HEK293 (cell line): ENCODE measurements around the gene SAYSD1.

Source experiments
- CTCF ChIA-PET: fragments of 350-600 bp; formaldehyde crosslinking; extraction: SDS; loops from one replicate; lab custom pipeline; 2021; ENCODE audit warnings: antibody characterized with exemption; lab: Yijun Ruan, JAX
- POLR2A ChIA-PET: fragments of 300-600 bp; formaldehyde crosslinking; extraction: SDS; loops from one replicate; lab custom pipeline; 2020; ENCODE audit warnings: antibody characterized with exemption, inconsistent platforms; lab: Yijun Ruan, JAX
- H3K27ac ChIP-seq: fragments of 200-500 bp; sonication (Bioruptor generic); 2 replicates; pipeline ENCODE4 v1.5.1; 2014; ENCODE audit warnings: low read depth, low read length, control low read depth, inconsistent platforms; ENCODE audit errors: extremely low read depth
- H3K36me3 ChIP-seq, 2 experiments: fragments of 200-500 bp in 1 of 2; sonication (Bioruptor generic) in 1 of 2; 1 replicate in 1 of 2; 2 replicates in 1 of 2; pipeline ENCODE4 v1.5.1; 2014 to 2017; ENCODE audit warnings: inconsistent platforms in 2 of 2, low read length in 2 of 2; ENCODE audit not compliant: control insufficient read depth in 2 of 2, insufficient read depth in 1 of 2
- H3K4me1 ChIP-seq: fragments of 200-500 bp; sonication (Bioruptor generic); 2 replicates; pipeline ENCODE4 v1.5.1; 2014; ENCODE audit warnings: mild to moderate bottlenecking, low read length, inconsistent platforms; ENCODE audit not compliant: control insufficient read depth, insufficient read depth
- H3K4me3 ChIP-seq: 2 replicates; pipeline ENCODE4 v1.5.1; 2011; ENCODE audit warnings: low read depth, mild to moderate bottlenecking, control low read depth, low read length, moderate library complexity
- H3K9me3 ChIP-seq: fragments of 200-500 bp; sonication (Bioruptor generic); 2 replicates; pipeline ENCODE4 v1.5.1; 2014; ENCODE audit warnings: low read depth, low read length, inconsistent platforms; ENCODE audit not compliant: control insufficient read depth, insufficient read depth
- GFI1B ChIP-seq: fragments of 450-650 bp; formaldehyde crosslinking; IDR thresholded peaks from 2 replicates; pipeline ENCODE4 v1.5.1; 2016; ENCODE audit warnings: missing biosample characterization, missing genetic modification characterization
- KLF9 ChIP-seq: fragments of 450-650 bp; formaldehyde crosslinking; IDR thresholded peaks from 2 replicates; pipeline ENCODE4 v1.5.1; 2016; ENCODE audit warnings: missing biosample characterization, missing genetic modification characterization, low read depth
- RBAK ChIP-seq: fragments of 450-650 bp; formaldehyde crosslinking; IDR thresholded peaks from 2 replicates; pipeline ENCODE4 v1.5.1; 2016; ENCODE audit warnings: missing biosample characterization, missing genetic modification characterization
- ZFP37 ChIP-seq: fragments of 450-650 bp; formaldehyde crosslinking; IDR thresholded peaks from 2 replicates; pipeline ENCODE4 v1.5.1; 2016; ENCODE audit warnings: missing biosample characterization, missing genetic modification characterization
- ZNF140 ChIP-seq: fragments of 450-650 bp; formaldehyde crosslinking; IDR thresholded peaks from 2 replicates; pipeline ENCODE4 v1.5.1; 2016; ENCODE audit warnings: missing biosample characterization, missing genetic modification characterization
- ZNF211 ChIP-seq: fragments of 450-650 bp; formaldehyde crosslinking; IDR thresholded peaks from 2 replicates; pipeline ENCODE4 v1.5.1; 2016; ENCODE audit warnings: low read depth, missing biosample characterization, missing genetic modification characterization
- ZNF248 ChIP-seq: fragments of 450-650 bp; formaldehyde crosslinking; IDR thresholded peaks from 2 replicates; pipeline ENCODE4 v1.5.1; 2017; ENCODE audit warnings: missing biosample characterization, missing genetic modification characterization
- ZNF544 ChIP-seq: fragments of 450-650 bp; formaldehyde crosslinking; IDR thresholded peaks from 2 replicates; pipeline ENCODE4 v1.5.0; 2017; ENCODE audit warnings: missing biosample characterization, missing genetic modification characterization
- ZNF660 ChIP-seq: fragments of 450-650 bp; IDR thresholded peaks from 2 replicates; pipeline ENCODE4 v1.5.1; 2018; ENCODE audit warnings: missing biosample characterization, mild to moderate bottlenecking, missing genetic modification characterization
- ZNF747 ChIP-seq: fragments of 450-650 bp; formaldehyde crosslinking; IDR thresholded peaks from 2 replicates; pipeline ENCODE4 v1.5.1; 2016; ENCODE audit warnings: missing biosample characterization, missing genetic modification characterization
- ZSCAN23 ChIP-seq: fragments of 450-650 bp; formaldehyde crosslinking; IDR thresholded peaks from 2 replicates; pipeline ENCODE4 v1.5.1; 2016; ENCODE audit warnings: missing biosample characterization, missing genetic modification characterization
- ZSCAN30 ChIP-seq: fragments of 450-650 bp; IDR thresholded peaks from 2 replicates; pipeline ENCODE4 v1.5.1; 2018; ENCODE audit warnings: missing biosample characterization, mild to moderate bottlenecking, missing genetic modification characterization, moderate library complexity
- TF ChIP-seq, protein P1 (sequence below): fragments of 450-650 bp; formaldehyde crosslinking; IDR thresholded peaks from 2 replicates; pipeline ENCODE4 v1.5.1; 2016; ENCODE audit warnings: missing biosample characterization, missing genetic modification characterization
- TF ChIP-seq, protein P2 (sequence below): fragments of 450-650 bp; formaldehyde crosslinking; IDR thresholded peaks from 2 replicates; pipeline ENCODE4 v1.5.1; 2017; ENCODE audit warnings: missing biosample characterization, missing genetic modification characterization

Gene SAYSD1

GRCh38 chr6:39078695-39079094, 36.3 kb downstream of the SAYSD1 start (continued):
- TF ChIP-seq, protein P1, sequence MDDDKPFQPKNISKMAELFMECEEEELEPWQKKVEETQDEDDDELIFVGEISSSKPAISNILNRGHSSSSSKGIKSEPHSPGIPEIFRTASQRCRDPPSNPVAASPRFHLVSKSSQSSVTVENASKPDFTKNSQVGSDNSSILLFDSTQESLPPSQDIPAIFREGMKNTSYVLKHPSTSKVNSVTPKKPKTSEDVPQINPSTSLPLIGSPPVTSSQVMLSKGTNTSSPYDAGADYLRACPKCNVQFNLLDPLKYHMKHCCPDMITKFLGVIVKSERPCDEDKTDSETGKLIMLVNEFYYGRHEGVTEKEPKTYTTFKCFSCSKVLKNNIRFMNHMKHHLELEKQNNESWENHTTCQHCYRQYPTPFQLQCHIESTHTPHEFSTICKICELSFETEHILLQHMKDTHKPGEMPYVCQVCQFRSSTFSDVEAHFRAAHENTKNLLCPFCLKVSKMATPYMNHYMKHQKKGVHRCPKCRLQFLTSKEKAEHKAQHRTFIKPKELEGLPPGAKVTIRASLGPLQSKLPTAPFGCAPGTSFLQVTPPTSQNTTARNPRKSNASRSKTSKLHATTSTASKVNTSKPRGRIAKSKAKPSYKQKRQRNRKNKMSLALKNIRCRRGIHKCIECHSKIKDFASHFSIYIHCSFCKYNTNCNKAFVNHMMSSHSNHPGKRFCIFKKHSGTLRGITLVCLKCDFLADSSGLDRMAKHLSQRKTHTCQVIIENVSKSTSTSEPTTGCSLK (tag by site-specific recombination): no peak
- TF ChIP-seq ZNF747 (tag by site-specific recombination): no peak
- no peak for TF ChIP-seq ZSCAN23 (tag by site-specific recombination)
- TF ChIP-seq RBAK (tag by site-specific recombination): no peak
- TF ChIP-seq ZSCAN30 (tag by site-specific recombination): no peak
- no peak for TF ChIP-seq KLF9 (tag by site-specific recombination)

GRCh38 chr6:39077882-39078594, 36.9 kb downstream of the SAYSD1 start:
- no peaks in the 10 kb centered on the region for H3K36me3 ChIP-seq
- ChIA-PET CTCF (interaction anchor here (0.7 kb wide), 1 partner anchor 743 kb away, joined by 3 read pairs; no protein-coding TSS in a partner anchor), POLR2A (no interaction called here)
- TF ChIP-seq ZNF544 (tag by site-specific recombination): no peak
- no peak for TF ChIP-seq ZNF140 (tag by site-specific recombination)
- TF ChIP-seq ZFP37 (tag by site-specific recombination): no peak
- no peak for TF ChIP-seq ZNF211
- TF ChIP-seq, all 188 proteins: peak for 0
- Histone ChIP-seq H3K9me3 (no peaks in the 10 kb centered on the region), H3K27ac (no peak overlapping the region), H3K4me3 (no peak overlapping the region), H3K4me1 (no peaks in the 10 kb centered on the region)

GRCh38 chr6:39076623-39077535, 38.1 kb downstream of the SAYSD1 start:
- ChIA-PET POLR2A (no interaction called here), CTCF (interaction anchor here (0.6 to 1.1 kb wide), 3 partner anchors 17 to 103 kb away, joined by 3 read pairs; no protein-coding TSS in a partner anchor)
- H3K9me3 ChIP-seq: no peaks in the 10 kb centered on the region
- H3K27ac ChIP-seq: no peak overlapping the region
- no peaks in the 10 kb centered on the region for H3K4me1 ChIP-seq
- no peak overlapping the region for H3K4me3 ChIP-seq
- TF ChIP-seq ZNF660: no peak
- TF ChIP-seq ZNF248 (tag by site-specific recombination): no peak
- TF ChIP-seq, protein P2, sequence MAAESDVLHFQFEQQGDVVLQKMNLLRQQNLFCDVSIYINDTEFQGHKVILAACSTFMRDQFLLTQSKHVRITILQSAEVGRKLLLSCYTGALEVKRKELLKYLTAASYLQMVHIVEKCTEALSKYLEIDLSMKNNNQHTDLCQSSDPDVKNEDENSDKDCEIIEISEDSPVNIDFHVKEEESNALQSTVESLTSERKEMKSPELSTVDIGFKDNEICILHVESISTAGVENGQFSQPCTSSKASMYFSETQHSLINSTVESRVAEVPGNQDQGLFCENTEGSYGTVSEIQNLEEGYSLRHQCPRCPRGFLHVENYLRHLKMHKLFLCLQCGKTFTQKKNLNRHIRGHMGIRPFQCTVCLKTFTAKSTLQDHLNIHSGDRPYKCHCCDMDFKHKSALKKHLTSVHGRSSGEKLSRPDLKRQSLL: no peak
- no peak for TF ChIP-seq GFI1B (tag by site-specific recombination)
- TF ChIP-seq ZFP37 (tag by site-specific recombination): no peak
- no peaks in the 10 kb centered on the region for H3K36me3 ChIP-seq
